ENCODE measurements around the gene PLLP. TPM values are rescaled to one million over a fixed set of nuclear protein-coding genes. Genes with fewer than 3 reads are reported as not detected.

The PLLP gene
- total RNA-seq, 8 experiments from 2014 or later: 1.3 to 52.6 (median 1.6) TPM

DNA sequence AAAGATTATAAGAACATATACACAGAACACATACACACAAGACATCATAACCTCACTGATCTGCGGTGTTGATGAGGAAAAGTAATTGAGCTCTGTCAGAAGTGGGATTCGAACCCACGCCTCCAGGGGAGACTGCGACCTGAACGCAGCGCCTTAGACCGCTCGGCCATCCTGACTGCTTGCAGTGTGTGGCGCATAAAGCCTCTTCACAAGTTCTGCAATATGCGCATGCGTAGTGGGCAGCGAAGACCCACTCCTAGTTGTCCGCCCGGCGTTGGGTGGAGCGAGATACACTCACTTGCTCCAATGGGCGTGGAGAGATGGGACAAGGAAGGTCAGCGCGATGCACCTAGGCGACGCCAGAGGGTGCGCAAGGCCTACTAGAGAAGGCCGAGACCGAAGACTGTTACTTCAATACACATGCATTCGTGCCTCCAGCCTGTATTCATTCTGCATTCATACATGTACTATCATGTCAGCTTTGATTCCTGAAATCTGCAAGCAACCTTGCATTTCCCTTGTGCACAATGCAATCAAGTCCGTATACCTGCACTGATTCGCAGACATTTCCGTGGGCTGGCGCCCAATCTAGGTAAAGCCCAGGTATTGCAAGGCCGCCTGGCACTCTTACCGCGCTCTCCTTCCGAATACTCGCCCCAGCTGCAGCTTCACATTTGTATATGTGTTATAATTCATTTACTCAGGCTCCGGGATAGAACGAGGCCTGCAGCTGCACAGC, 16.1 kb upstream of the PLLP start:
- in situ Hi-C loops (cut with MboI; ENCODE audit: low pct_unique_long_range_greater_than_20kb in 2 of 9, low sequenced_read_pairs in 9 of 9, unreplicated experiment in 9 of 9): loop anchor here (5.0 to 25.0 kb wide), 5 partner anchors 112 to 212 kb away; partner anchors contain the start of gene CCL17 (in 2 of the 9)
- WGBS, 10 experiments: 0 to 24% (median 1%) methylated on average over 1 to 17 of the region's 36 CpGs
- peak overlapping the region; percentile 43 to 58 for H3K27ac ChIP-seq

DNA sequence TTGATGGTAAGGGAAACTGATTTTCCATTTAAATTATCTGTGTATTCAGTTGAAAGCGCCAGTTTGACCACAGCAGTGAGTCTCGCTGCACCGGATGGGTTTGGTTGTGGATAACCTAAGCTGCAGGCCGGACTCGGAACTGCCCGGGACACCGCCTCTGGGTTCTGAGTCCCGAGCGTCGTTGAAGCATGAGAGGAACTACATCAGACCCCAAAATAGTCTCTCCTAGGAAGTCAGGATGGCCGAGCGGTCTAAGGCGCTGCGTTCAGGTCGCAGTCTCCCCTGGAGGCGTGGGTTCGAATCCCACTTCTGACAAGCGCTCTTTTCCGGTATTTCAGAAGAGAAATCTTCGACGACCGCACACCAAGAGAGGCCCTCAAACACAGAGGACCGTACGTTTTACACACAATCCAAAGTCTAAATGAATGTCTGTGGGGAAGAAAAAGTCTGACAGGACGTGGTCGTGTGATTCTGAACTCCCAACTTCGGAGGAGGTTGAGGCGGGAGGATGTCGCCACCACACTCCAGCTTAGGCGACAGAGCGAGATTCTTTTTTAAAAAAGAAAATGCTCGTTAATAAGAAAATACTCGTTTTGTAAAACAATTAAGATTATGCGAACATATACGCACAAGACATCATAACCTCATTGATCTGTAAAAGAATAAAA, 15.4 kb upstream of the PLLP start:
- WGBS, 10 experiments: 0 to 3% (median 1%) methylated on average over 6 to 21 of the region's 35 CpGs
- Histone ChIP-seq H3K27ac (peak overlapping the region; percentile 51 to 70), H3K4me3 (peak overlapping the region; percentile 43 to 69 (median 56)), H3K4me1 (replicated peaks in 1 of 2) (peaks cover 0 to 4% of the 10 kb centered on the region in 2 donors)
- in situ Hi-C loops (cut with MboI; ENCODE audit: low pct_unique_long_range_greater_than_20kb in 2 of 9, low sequenced_read_pairs in 9 of 9, unreplicated experiment in 9 of 9): loop anchor here (5.0 to 25.0 kb wide), 5 partner anchors 112 to 212 kb away; partner anchors contain the start of gene CCL17 (in 2 of the 9)
- peak; percentile 70 to 80 (median 73) for ATAC-seq (replicated peaks in 6 of 8)

More for the DNA sequence above, 16.1 kb upstream of the PLLP start:
- peak; percentile 77 to 89 (median 86) for ATAC-seq (replicated peaks in 6 of 8)
- H3K4me3 ChIP-seq: peak overlapping the region; percentile 43 to 69 (median 56)
- peaks cover 0 to 4% of the 10 kb centered on the region in 2 donors for H3K4me1 ChIP-seq (replicated peaks in 1 of 2)

DNA sequence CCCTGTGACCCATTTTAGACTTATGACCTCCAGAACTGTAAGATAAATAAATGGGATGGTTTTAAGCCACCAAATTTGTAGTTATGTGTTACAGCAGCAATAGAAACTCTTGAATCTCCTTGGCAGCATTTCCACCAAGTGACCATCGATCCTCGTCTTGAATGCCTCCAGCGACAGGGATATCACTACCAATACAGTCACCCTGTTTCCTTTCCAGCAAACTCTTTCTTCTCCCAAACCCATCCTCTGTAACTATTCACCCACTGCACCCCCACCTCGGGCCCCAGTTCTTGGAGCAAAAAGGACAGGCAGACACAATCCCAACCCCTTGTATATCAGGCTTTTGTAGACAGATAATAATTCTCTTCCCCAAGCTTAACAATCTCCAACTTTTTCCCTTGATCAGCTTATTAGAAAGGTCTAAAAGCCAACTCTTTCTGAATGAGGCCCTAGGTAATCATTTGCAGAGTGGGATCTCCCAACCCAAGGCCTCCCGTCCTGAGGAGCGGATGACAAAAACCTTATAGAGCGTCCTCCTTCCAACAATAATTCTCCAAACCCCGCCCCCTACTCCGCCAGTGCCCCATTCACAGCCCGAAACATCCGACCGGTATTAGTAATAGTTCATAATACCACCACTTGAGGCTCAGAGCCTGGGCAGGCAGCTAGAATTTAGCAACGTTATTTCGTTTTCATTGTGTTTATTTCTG, 14.7 kb upstream of the PLLP start:
- ATAC-seq (replicated peaks in 6 of 8): peak; percentile 13 to 39 (median 32)
- H3K27ac ChIP-seq: peak overlapping the region; percentile 51 to 70
- peaks cover 0 to 4% of the 10 kb centered on the region in 2 donors for H3K4me1 ChIP-seq (replicated peaks in 1 of 2)
- WGBS, 10 experiments: 0 to 41% (median 18%) methylated on average over 1 to 11 of the region's 14 CpGs
- peak overlapping the region; percentile 43 to 69 (median 56) for H3K4me3 ChIP-seq
- in situ Hi-C loops (cut with MboI; ENCODE audit: low pct_unique_long_range_greater_than_20kb in 2 of 9, low sequenced_read_pairs in 9 of 9, unreplicated experiment in 9 of 9): no loop called here

DNA sequence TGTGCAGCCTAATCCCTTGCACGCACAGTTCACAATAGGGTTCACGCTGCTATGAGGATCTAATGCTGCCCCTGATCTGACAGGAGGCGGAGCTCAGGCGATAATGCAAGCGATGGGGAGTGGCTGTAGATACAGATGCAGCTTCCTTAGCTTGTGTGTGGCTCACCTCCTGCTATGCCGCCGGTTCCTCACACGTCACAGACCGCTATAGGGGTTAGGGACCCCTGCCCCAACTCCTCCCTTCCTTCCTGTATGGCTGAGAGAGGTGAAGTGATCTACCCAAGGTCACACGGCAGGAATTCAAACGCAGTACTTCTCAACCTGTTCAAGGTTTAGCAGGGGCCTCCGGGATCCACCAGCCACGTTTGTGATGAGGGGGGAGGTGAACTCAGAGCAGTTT, 13.4 kb upstream of the PLLP start:
- Histone ChIP-seq H3K4me3 (no peak overlapping the region), H3K4me1 (replicated peaks in 1 of 2) (peaks cover 0 to 4% of the 10 kb centered on the region in 2 donors), H3K27ac (no peak overlapping the region)
- 42 to 82% (median 69%) methylated on average over 1 to 9 of the region's 13 CpGs; no CpG with 5 or more reads in 6 of the 10 experiments for WGBS, 10 experiments
- no peak for ATAC-seq (replicated peaks in 6 of 8)
- in situ Hi-C loops (cut with MboI; ENCODE audit: low pct_unique_long_range_greater_than_20kb in 2 of 9, low sequenced_read_pairs in 9 of 9, unreplicated experiment in 9 of 9): no loop called here

DNA sequence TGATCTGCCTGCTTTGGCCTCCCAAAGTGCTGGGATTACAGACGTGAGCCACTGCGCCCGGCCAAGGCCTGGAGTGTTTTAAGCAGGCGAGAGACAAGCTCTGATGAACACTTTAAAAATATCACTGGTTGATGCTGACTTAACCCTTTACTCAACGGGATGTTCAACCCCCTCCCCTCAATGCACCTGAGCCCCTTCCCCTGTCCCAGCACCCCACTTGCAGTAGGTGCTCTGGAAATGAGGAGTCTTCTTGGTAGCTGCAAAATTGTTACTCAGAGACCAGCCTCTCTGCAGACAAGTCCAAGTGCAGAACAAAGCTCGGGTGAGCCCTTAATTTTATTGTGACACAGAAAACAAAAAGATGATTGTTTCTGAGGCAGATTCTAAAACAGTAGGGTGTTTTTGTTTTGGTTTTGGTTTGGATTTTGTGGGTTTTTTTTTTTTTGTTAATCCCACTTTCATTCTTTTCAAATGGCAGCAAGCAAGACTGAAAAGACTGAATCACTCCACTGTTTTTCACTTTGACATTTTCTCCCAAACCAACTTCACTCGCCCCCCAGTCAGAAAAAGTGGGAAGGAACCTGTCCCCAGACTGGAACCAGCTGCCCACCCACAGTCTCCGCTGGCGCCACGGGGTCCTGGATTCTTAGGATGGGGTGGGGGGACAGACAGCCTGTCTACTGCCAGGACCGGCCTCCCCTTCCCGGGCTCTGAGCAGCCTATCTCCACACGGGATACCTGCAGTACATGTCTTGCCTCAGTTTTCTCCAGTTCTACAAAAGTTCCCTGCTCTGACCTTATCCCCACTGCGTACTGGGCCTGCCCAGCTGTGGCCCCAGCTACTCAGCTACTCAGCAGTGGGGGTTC, 5.2 kb upstream of the PLLP start:
- Histone ChIP-seq H3K4me1 (replicated peaks in 1 of 2) (no peaks in the 10 kb centered on the region), H3K4me3 (no peak overlapping the region), H3K27ac (no peak overlapping the region)
- in situ Hi-C loops (cut with MboI; ENCODE audit: low pct_unique_long_range_greater_than_20kb in 2 of 9, low sequenced_read_pairs in 9 of 9, unreplicated experiment in 9 of 9): no loop called here
- ATAC-seq (replicated peaks in 6 of 8): peak in 3 of 8 experiments; percentile 22 to 41 (median 29)
- WGBS, 10 experiments: 50 to 81% (median 71%) methylated on average over 1 to 7 of the region's 14 CpGs; no CpG with 5 or more reads in 5 of the 10 experiments

DNA sequence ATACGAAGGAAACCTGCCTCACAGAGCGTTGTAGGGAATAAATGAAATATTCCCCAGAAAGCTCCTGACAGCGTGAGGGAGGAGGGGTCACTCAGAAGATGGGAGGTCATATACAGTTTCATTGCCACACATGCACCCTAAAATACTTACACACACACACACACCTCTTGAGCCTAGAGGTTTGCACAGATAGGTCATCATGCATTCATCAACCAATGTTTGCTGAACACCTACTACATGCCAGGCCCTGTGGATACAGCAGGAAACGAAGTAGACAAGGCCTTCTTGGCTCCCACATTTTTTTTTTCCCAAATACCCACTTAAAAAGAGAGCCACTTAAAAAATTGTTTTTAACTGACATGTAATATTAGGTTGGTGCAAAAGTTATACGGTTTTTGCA, 907 bp upstream of the PLLP start:
- H3K27ac ChIP-seq: no peak overlapping the region
- WGBS, 10 experiments: 68 to 100% (median 93%) methylated on average over 1 to 4 of the region's 5 CpGs; no CpG with 5 or more reads in 3 of the 10 experiments
- in situ Hi-C loops (cut with MboI; ENCODE audit: low pct_unique_long_range_greater_than_20kb in 2 of 9, low sequenced_read_pairs in 9 of 9, unreplicated experiment in 9 of 9): no loop called here
- ATAC-seq (replicated peaks in 6 of 8): no peak
- H3K4me3 ChIP-seq: no peak overlapping the region
- H3K4me1 ChIP-seq (replicated peaks in 1 of 2): no peaks in the 10 kb centered on the region

DNA sequence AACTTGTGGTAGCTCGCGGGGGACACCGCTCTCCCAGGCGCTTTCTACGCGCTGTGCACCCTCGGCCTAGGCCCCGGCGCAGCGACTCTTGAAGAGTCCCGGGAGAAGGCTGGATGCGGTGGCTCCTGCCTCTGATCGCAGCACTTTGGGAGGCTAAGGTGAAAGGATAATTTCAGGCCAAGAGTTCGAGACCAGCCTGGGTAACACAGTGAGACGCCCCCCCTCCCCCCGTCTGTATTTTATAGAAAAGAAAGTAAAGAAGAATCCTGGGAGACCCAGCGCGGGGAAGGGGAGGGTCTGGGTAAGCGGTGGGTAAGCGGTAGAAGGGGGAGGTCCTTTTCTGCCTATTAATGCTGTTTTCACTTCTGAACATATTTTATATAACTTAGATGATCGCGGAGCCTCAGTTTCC, 486 bp upstream of the PLLP start:
- WGBS, 10 experiments: 4 to 100% (median 47%) methylated on average over 2 to 20 of the region's 22 CpGs; no CpG with 5 or more reads in 3 of the 10 experiments
- H3K27ac ChIP-seq: no peak overlapping the region
- peak overlapping the region; percentile 36 to 58 (median 43) for H3K4me3 ChIP-seq
- in situ Hi-C loops (cut with MboI; ENCODE audit: low pct_unique_long_range_greater_than_20kb in 2 of 9, low sequenced_read_pairs in 9 of 9, unreplicated experiment in 9 of 9): no loop called here
- no peak for ATAC-seq (replicated peaks in 6 of 8)
- H3K4me1 ChIP-seq (replicated peaks in 1 of 2): no peaks in the 10 kb centered on the region

DNA sequence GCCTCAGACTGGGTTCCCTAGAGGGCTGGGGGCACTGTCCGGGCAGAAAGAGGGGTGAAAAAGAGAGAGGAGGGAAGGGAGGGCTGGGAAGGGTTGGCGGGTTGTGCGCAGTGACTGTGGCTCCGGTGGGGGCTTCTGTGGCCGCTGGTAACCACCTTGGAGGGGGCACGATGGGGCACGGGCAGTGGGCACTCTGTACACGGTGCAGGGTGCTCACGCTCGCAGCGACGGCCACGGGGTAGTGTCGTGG, 588 bp downstream of the PLLP start:
- H3K27ac ChIP-seq: no peak overlapping the region
- in situ Hi-C loops (cut with MboI; ENCODE audit: low pct_unique_long_range_greater_than_20kb in 2 of 9, low sequenced_read_pairs in 9 of 9, unreplicated experiment in 9 of 9): no loop called here
- H3K4me1 ChIP-seq (replicated peaks in 1 of 2): no peaks in the 10 kb centered on the region
- no CpG with 5 or more reads among the region's 14 CpGs for WGBS, 10 experiments
- peak overlapping the region in 4 of 5 donors; percentile 36 to 58 (median 46) for H3K4me3 ChIP-seq
- ATAC-seq (replicated peaks in 6 of 8): no peak

DNA sequence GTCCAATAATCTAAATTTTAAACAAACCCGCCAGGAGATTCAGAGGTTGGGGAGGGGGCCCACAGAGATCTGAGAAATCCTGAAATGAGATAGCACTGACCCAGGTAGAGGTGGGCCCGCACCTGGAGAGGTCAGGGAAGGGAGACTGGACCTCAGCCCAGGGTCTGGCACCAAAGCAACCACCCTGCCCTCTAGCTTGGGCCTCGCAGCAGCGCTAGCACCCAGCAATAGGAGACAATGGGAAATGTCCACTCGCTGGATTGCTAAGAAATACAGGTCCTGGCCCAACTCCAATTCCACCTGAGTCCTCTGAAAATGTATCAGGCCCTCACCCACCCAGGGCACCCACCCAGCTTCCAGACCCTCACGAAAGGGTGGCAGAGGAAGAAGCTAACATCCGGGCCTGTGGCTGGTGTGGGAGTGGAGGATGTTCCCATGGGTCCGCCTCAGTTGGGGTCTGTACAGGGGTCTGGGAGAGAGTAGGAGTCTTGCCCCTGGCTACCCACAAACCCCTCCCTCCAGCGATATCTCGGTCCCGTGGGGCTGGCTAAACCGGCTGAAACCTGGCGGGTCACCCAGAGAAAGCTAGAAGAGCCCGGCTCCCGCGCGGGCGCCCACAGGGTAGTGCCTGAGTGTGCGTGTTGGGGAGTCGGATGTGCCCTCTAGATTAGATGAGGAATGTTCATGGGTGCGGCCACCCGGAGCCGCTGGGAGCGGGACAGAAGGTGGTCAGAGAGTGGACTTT, 1.1 kb downstream of the PLLP start:
- Histone ChIP-seq H3K4me3 (peak overlapping the region in 1 of 5 donors; percentile 36), H3K27ac (no peak overlapping the region), H3K4me1 (replicated peaks in 1 of 2) (no peaks in the 10 kb centered on the region)
- peak in 3 of 8 experiments; percentile 19 to 45 (median 20) for ATAC-seq (replicated peaks in 6 of 8)
- in situ Hi-C loops (cut with MboI; ENCODE audit: low pct_unique_long_range_greater_than_20kb in 2 of 9, low sequenced_read_pairs in 9 of 9, unreplicated experiment in 9 of 9): no loop called here
- WGBS, 10 experiments: 0 to 86% (median 34%) methylated on average over 1 to 6 of the region's 24 CpGs; no CpG with 5 or more reads in 4 of the 10 experiments

DNA sequence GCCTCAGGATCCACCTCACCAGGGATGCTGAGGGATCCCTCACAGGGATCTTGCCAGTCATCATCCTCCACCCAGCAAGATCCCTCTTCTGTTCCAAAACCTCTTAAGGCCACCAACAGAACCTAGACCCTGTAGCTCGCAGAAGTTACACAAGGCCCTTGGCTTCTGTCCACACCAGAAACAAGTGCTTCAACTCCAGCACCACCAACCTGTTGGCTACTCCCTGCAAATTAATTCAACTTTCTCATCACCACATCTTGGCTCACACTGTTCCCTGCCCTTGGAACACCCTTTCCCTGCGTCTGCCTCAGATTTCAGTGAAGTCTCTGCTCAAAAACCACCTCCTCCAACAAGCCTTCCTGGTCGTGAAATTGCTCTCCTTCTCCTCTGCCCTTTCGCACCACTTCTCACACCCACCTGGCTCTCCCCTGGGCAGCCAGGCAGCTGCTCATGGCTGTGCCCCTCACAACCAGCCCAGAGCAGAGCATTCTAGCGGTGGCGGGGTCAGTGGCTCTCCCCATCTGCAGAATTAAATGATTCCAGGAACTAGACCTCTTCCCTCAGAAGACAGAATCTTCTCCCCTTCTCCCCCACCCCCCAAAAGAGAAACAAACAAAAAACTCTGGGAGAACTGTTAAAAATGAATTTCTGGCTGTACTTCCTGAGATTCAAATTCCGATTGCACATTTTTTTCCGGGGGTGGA, 1.8 kb downstream of the PLLP start:
- ATAC-seq (replicated peaks in 6 of 8): peak in 1 of 8 experiments; percentile 1
- Histone ChIP-seq H3K27ac (no peak overlapping the region), H3K4me3 (no peak overlapping the region), H3K4me1 (replicated peaks in 1 of 2) (no peaks in the 10 kb centered on the region)
- in situ Hi-C loops (cut with MboI; ENCODE audit: low pct_unique_long_range_greater_than_20kb in 2 of 9, low sequenced_read_pairs in 9 of 9, unreplicated experiment in 9 of 9): no loop called here
- WGBS, 10 experiments: 0 to 87% (median 67%) methylated on average over 1 to 4 of the region's 8 CpGs; no CpG with 5 or more reads in 4 of the 10 experiments

DNA sequence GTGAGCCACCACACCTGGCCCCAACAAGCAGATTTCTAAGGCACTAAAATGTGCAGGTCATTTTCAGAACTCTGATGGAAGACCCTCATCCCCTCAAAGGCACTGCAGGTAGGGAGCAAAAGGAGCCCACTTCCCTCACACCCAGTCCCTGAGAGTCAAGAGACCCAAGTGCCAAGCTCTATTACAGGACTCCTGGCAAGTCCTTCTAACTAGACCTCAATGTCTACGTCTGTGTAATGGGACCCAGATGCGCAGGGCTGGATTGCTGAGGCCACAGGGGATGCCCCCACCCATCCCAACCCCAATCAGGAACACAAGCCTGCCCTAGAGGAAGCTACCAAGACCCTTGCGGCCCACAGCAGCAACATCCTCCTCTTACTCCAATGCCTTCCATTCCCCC, 2.7 kb downstream of the PLLP start:
- Histone ChIP-seq H3K4me3 (no peak overlapping the region), H3K4me1 (replicated peaks in 1 of 2) (no peaks in the 10 kb centered on the region), H3K27ac (no peak overlapping the region)
- no peak for ATAC-seq (replicated peaks in 6 of 8)
- in situ Hi-C loops (cut with MboI; ENCODE audit: low pct_unique_long_range_greater_than_20kb in 2 of 9, low sequenced_read_pairs in 9 of 9, unreplicated experiment in 9 of 9): no loop called here
- WGBS, 10 experiments: 100% methylated on average over 1 of the region's 3 CpGs; no CpG with 5 or more reads in 7 of the 10 experiments

Measured in motor neuron (in vitro differentiated cells).